ENCODE results near the gene SYT2.

DNA sequence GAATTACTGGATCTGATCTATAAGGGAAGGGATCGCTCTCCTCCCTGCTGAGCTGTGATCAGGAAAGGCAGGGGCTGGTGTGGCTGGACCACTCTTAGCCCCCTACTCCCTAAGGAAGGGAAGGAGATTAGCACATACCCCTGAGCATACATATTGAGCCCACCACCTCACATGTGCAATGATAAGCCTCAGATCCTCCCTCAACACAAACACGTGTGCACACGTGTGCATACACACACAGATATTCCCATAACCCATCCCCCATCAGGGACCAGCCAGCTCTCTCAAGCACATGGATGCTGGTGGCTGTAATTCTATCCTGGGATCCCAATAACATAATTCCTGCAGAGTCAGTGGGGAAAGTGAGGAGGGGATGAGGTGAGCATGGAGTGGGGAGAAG is 21.2 kb downstream of the SYT2 start:
- no peak for TF ChIP-seq POLR2A (IDR thresholded peaks at IDR 0.05; ENCODE audit: low read depth, low read length)
- TF ChIP-seq POLR2AphosphoS5 (IDR thresholded peaks at IDR 0.05; ENCODE audit: low read depth, low read length) = no peak

All from GM12891 (cell line).